ENCODE results near the gene AIRE. TPM values are rescaled to one million over a fixed set of nuclear protein-coding genes. Genes with fewer than 3 reads are reported as not detected.
A peak's percentile ranks its signal among the peaks of the same experiment; 100 is the strongest.

Gene AIRE
- total and polyA plus RNA-seq, 2 of the 13 experiments (the other 11 are each of a cell fraction or from before 2014, with no cell fraction given): not detected

GRCh38 chr21:44297525-44298290 is 12.0 kb downstream of the AIRE start (continued):
- no peak for TF ChIP-seq STAT6 (CRISPR knock-in tag; IDR thresholded peaks at IDR 0.05; ENCODE audit: borderline replicate concordance)
- no peak for TF ChIP-seq NCOA1 (CRISPR knock-in tag; IDR thresholded peaks at IDR 0.05)
- TF ChIP-seq ZMAT3 (CRISPR knock-in tag; conservative IDR thresholded peaks at IDR 0.05): no peak
- no peak for TF ChIP-seq ZNF720 (CRISPR knock-in tag; IDR thresholded peaks at IDR 0.05)
- TF ChIP-seq, protein P1, sequence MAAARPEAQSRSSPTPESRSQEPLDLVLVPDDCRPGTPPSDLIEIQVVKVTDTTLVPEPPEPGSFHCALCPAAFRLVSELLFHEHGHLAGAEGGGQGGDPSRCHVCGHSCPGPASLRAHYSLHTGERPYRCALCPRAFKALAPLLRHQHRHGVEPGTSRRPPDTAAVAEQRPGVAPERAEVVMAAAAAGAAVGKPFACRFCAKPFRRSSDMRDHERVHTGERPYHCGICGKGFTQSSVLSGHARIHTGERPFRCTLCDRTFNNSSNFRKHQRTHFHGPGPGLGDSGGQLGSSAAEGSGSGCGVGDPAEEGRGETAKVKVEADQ (CRISPR knock-in tag; IDR thresholded peaks at IDR 0.05; ENCODE audit: borderline replicate concordance): no peak
- TF ChIP-seq FOXP4 (CRISPR knock-in tag; IDR thresholded peaks at IDR 0.05): 0 out of 2 replicates have a peak, but pooled peaks have one; percentile 36
- TF ChIP-seq RBAK (CRISPR knock-in tag; IDR thresholded peaks at IDR 0.05): no peak
- no peak for TF ChIP-seq CSRNP2 (CRISPR knock-in tag; conservative IDR thresholded peaks at IDR 0.05; ENCODE audit: low read depth)
- TF ChIP-seq ZNF549 (CRISPR knock-in tag; IDR thresholded peaks at IDR 0.05): no peak
- TF ChIP-seq YY1 (IDR thresholded peaks at IDR 0.05; ENCODE audit: insufficient read depth, insufficient replicate concordance, low read depth, low read length): no peak
- no peak for TF ChIP-seq SP5 (CRISPR knock-in tag; IDR thresholded peaks at IDR 0.05; ENCODE audit: borderline replicate concordance, low read depth)
- no peak for TF ChIP-seq ZNF749 (CRISPR knock-in tag; IDR thresholded peaks at IDR 0.05; ENCODE audit: borderline replicate concordance)
- TF ChIP-seq ATAD3A (CRISPR knock-in tag; IDR thresholded peaks at IDR 0.05): no peak
- TF ChIP-seq, protein P2, sequence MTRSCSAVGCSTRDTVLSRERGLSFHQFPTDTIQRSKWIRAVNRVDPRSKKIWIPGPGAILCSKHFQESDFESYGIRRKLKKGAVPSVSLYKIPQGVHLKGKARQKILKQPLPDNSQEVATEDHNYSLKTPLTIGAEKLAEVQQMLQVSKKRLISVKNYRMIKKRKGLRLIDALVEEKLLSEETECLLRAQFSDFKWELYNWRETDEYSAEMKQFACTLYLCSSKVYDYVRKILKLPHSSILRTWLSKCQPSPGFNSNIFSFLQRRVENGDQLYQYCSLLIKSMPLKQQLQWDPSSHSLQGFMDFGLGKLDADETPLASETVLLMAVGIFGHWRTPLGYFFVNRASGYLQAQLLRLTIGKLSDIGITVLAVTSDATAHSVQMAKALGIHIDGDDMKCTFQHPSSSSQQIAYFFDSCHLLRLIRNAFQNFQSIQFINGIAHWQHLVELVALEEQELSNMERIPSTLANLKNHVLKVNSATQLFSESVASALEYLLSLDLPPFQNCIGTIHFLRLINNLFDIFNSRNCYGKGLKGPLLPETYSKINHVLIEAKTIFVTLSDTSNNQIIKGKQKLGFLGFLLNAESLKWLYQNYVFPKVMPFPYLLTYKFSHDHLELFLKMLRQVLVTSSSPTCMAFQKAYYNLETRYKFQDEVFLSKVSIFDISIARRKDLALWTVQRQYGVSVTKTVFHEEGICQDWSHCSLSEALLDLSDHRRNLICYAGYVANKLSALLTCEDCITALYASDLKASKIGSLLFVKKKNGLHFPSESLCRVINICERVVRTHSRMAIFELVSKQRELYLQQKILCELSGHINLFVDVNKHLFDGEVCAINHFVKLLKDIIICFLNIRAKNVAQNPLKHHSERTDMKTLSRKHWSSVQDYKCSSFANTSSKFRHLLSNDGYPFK (CRISPR knock-in tag; IDR thresholded peaks at IDR 0.05; ENCODE audit: borderline replicate concordance): no peak; the same call in 1 of the 2 replicates
- no peak for TF ChIP-seq ADNP (CRISPR knock-in tag; IDR thresholded peaks at IDR 0.05)
- TF ChIP-seq CAMTA2 (CRISPR knock-in tag; IDR thresholded peaks at IDR 0.05; ENCODE audit: borderline replicate concordance): no peak
- TF ChIP-seq KDM1A (CRISPR knock-in tag; IDR thresholded peaks at IDR 0.05): no peak
- TF ChIP-seq LCORL (IDR thresholded peaks at IDR 0.05): no peak
- 0 out of 2 replicates have a peak, but pooled peaks have one; percentile 47 for TF ChIP-seq LCORL (CRISPR knock-in tag; IDR thresholded peaks at IDR 0.05)

Data from HepG2 (cell line).